SK-N-SH treated with all-trans-retinoic acid at 6 μM for 48 hours (cell line): ENCODE data around the gene TNK2.
"Not testable (repeated sequence)": the region's sequence is repeated elsewhere in the genome, so short reads cannot be mapped to it uniquely, and the experiment has no call there.

Experiments used
- ATAC-seq: fragments of 200-7000 bp; cut with Tn5 transposase; 3 replicates; pipeline ENCODE4 v1.9.1; 2020; ENCODE audit warnings: mild to moderate bottlenecking, moderate library complexity
- ARNTL ChIP-seq: fragments of 450-650 bp; formaldehyde crosslinking; IDR thresholded peaks from 2 replicates; pipeline ENCODE4 v1.5.0; 2020; ENCODE audit warnings: low read depth, mild to moderate bottlenecking, moderate library complexity, borderline replicate concordance
- BACH2 ChIP-seq: fragments of 250-450 bp; sonication (Bioruptor Pico); IDR thresholded peaks from 2 replicates; pipeline ENCODE4 v1.9.0; 2021; ENCODE audit warnings: mild to moderate bottlenecking, borderline replicate concordance
- CREB5 ChIP-seq: fragments of 250-450 bp; sonication (Bioruptor Pico); IDR thresholded peaks from 2 replicates; pipeline ENCODE4 v1.5.1; 2020; ENCODE audit warnings: low read depth, mild to moderate bottlenecking, moderate library complexity
- CSDC2 ChIP-seq: fragments of 250-450 bp; sonication (Bioruptor Pico); IDR thresholded peaks from 2 replicates; pipeline ENCODE4 v1.5.0; 2020; ENCODE audit warnings: mild to moderate bottlenecking, moderate library complexity
- ESRRG ChIP-seq: fragments of 250-450 bp; sonication (Bioruptor Pico); IDR thresholded peaks from 2 replicates; pipeline ENCODE4 v1.6.1; 2021; ENCODE audit warnings: mild to moderate bottlenecking
- GLIS3 ChIP-seq: fragments of 250-450 bp; sonication (Bioruptor Pico); IDR thresholded peaks from 2 replicates; pipeline ENCODE4 v1.5.0; 2020; ENCODE audit warnings: mild to moderate bottlenecking, moderate library complexity
- ISL1 ChIP-seq: fragments of 250-450 bp; sonication (Bioruptor Pico); IDR thresholded peaks from 2 replicates; pipeline ENCODE4 v2.1.2; 2022; ENCODE audit warnings: mild to moderate bottlenecking, moderate library complexity
- POU6F1 ChIP-seq: fragments of 250-450 bp; sonication (Bioruptor Pico); IDR thresholded peaks from 2 replicates; pipeline ENCODE4 v1.8.0; 2021; ENCODE audit warnings: low read depth, mild to moderate bottlenecking, moderate library complexity, borderline replicate concordance
- PPARA ChIP-seq: fragments of 250-450 bp; sonication (Bioruptor Pico); IDR thresholded peaks from 2 replicates; pipeline ENCODE4 v1.5.0; 2020; ENCODE audit warnings: mild to moderate bottlenecking, borderline replicate concordance
- SNAI2 ChIP-seq: fragments of 250-450 bp; sonication (Bioruptor Pico); IDR thresholded peaks from 2 replicates; pipeline ENCODE4 v1.5.0; 2020; ENCODE audit warnings: mild to moderate bottlenecking, moderate library complexity
- TCF4 ChIP-seq: fragments of 250-450 bp; sonication (Bioruptor Pico); IDR thresholded peaks from 2 replicates; pipeline ENCODE4 v1.8.0; 2021; ENCODE audit warnings: mild to moderate bottlenecking, moderate library complexity, borderline replicate concordance
- TOX ChIP-seq: fragments of 250-450 bp; sonication (Bioruptor Pico); IDR thresholded peaks from 2 replicates; pipeline ENCODE4 v1.8.0; 2021; ENCODE audit warnings: mild to moderate bottlenecking, moderate library complexity, borderline replicate concordance
- ZC3H10 ChIP-seq: fragments of 250-450 bp; sonication (Bioruptor Pico); IDR thresholded peaks from 2 replicates; pipeline ENCODE4 v1.5.1; 2021; ENCODE audit warnings: mild to moderate bottlenecking, moderate library complexity
- ZFP3 ChIP-seq: fragments of 250-450 bp; sonication (Bioruptor Pico); IDR thresholded peaks from 2 replicates; pipeline ENCODE4 v1.5.0; 2020; ENCODE audit warnings: mild to moderate bottlenecking, moderate library complexity
- ZFP30 ChIP-seq: fragments of 450-650 bp; formaldehyde crosslinking; IDR thresholded peaks from 2 replicates; pipeline ENCODE4 v1.5.0; 2022; ENCODE audit warnings: mild to moderate bottlenecking, moderate library complexity
- ZNF565 ChIP-seq: fragments of 450-650 bp; formaldehyde crosslinking; conservative IDR thresholded peaks from 2 replicates; pipeline ENCODE4 v1.5.0; 2020; ENCODE audit warnings: low read depth, mild to moderate bottlenecking, moderate library complexity
- ZNF8 ChIP-seq: fragments of 450-650 bp; formaldehyde crosslinking; IDR thresholded peaks from 2 replicates; pipeline ENCODE4 v1.5.0; 2020; ENCODE audit warnings: mild to moderate bottlenecking, moderate library complexity
- TF ChIP-seq, protein P1 (sequence below): fragments of 250-450 bp; sonication (Bioruptor Pico); IDR thresholded peaks from 2 replicates; pipeline ENCODE4 v1.8.0; 2020; ENCODE audit warnings: mild to moderate bottlenecking, moderate library complexity, borderline replicate concordance
- TF ChIP-seq, protein P2 (sequence below): fragments of 250-450 bp; sonication (Bioruptor Pico); IDR thresholded peaks from 2 replicates; pipeline ENCODE4 v1.5.1; 2021; ENCODE audit warnings: mild to moderate bottlenecking, moderate library complexity

TNK2 gene

GRCh38 chr3:195872800-195873199, 35.6 kb downstream of the TNK2 start (continued):
- TF ChIP-seq, protein P1, sequence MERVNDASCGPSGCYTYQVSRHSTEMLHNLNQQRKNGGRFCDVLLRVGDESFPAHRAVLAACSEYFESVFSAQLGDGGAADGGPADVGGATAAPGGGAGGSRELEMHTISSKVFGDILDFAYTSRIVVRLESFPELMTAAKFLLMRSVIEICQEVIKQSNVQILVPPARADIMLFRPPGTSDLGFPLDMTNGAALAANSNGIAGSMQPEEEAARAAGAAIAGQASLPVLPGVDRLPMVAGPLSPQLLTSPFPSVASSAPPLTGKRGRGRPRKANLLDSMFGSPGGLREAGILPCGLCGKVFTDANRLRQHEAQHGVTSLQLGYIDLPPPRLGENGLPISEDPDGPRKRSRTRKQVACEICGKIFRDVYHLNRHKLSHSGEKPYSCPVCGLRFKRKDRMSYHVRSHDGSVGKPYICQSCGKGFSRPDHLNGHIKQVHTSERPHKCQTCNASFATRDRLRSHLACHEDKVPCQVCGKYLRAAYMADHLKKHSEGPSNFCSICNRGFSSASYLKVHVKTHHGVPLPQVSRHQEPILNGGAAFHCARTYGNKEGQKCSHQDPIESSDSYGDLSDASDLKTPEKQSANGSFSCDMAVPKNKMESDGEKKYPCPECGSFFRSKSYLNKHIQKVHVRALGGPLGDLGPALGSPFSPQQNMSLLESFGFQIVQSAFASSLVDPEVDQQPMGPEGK (CRISPR knock-in tag), result no peak

- ATAC-seq, result no peak
- no peak for TF ChIP-seq TCF4 (CRISPR knock-in tag)
- TF ChIP-seq ZNF565 (CRISPR knock-in tag), result no peak
- no peak for TF ChIP-seq SNAI2
- TF ChIP-seq, protein P2, sequence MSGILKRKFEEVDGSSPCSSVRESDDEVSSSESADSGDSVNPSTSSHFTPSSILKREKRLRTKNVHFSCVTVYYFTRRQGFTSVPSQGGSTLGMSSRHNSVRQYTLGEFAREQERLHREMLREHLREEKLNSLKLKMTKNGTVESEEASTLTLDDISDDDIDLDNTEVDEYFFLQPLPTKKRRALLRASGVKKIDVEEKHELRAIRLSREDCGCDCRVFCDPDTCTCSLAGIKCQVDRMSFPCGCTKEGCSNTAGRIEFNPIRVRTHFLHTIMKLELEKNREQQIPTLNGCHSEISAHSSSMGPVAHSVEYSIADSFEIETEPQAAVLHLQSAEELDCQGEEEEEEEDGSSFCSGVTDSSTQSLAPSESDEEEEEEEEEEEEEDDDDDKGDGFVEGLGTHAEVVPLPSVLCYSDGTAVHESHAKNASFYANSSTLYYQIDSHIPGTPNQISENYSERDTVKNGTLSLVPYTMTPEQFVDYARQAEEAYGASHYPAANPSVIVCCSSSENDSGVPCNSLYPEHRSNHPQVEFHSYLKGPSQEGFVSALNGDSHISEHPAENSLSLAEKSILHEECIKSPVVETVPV (CRISPR knock-in tag), result no peak
- TF ChIP-seq ZC3H10 (CRISPR knock-in tag), result no peak
- TF ChIP-seq TOX (CRISPR knock-in tag), result no peak
- TF ChIP-seq, protein P1 (CRISPR knock-in tag), result no peak
- TF ChIP-seq ZFP3 (CRISPR knock-in tag), result no peak
- TF ChIP-seq POU6F1 (CRISPR knock-in tag), result no peak
- TF ChIP-seq ISL1, result no peak
- no peak for TF ChIP-seq ESRRG (CRISPR knock-in tag)
- no peak for TF ChIP-seq ARNTL (CRISPR knock-in tag)
- TF ChIP-seq CSDC2, result no peak
- no peak for TF ChIP-seq GLIS3 (CRISPR knock-in tag)
- TF ChIP-seq ZNF8 (CRISPR knock-in tag), result no peak
These were observed 36.3 kb downstream of the TNK2 start for GRCh38 chr3:195872097-195872496.

DNA sequence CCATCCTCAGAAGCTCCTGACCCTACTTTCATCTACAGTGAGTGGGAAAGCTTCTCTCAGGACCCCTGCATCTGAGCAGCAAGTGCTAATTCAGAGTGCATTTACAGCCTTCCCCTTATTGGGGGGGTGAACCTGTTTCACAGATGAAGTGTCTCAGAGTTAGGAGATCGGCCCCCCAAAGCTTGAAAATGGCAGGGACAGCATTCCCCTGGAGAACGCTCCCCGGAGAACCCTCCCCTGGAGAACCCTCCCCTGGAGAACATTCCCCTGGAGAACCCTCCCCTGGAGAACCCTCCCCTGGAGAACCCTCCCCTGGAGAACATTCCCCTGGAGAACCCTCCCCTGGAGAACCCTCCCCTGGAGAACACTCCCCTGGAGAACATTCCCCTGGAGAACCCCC, 36.7 kb downstream of the TNK2 start:
- ATAC-seq, result not testable (repeated sequence)

DNA sequence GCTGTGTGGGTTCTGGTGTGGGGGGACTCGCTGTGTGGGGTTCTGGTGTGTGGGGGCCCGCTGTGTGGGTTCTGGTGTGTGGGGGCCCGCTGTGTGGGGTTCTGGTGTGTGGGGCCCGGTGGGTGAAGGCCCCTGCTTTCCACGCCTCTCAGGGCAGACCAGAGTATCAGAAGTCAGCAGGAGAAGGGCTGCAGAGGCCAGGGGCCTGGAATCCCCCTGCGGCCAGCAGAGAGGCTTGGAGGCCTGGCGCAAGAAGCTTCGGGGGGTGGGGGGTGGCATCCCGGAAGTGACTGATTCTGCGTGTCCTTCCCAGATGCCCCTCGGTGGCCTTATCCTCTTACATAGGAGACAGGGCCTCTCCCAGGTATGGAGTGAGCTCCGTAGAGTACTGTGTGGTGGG, 37.4 kb downstream of the TNK2 start:
- TF ChIP-seq POU6F1 (CRISPR knock-in tag) (no peak), ARNTL (CRISPR knock-in tag) (no peak), ZFP30 (CRISPR knock-in tag) (no peak), TOX (CRISPR knock-in tag) (no peak), ZFP3 (CRISPR knock-in tag) (no peak), ZNF565 (CRISPR knock-in tag) (no peak), TCF4 (CRISPR knock-in tag) (no peak), CREB5 (no peak), ZC3H10 (CRISPR knock-in tag) (no peak), PPARA (CRISPR knock-in tag) (no peak), ESRRG (CRISPR knock-in tag) (no peak), GLIS3 (CRISPR knock-in tag) (no peak), BACH2 (CRISPR knock-in tag) (no peak)
- TF ChIP-seq, protein P1 (CRISPR knock-in tag), result no peak
- TF ChIP-seq, protein P2 (CRISPR knock-in tag), result no peak
- no peak for ATAC-seq
